GM19468 (cell line): ENCODE results near the gene KRT79.
"Not testable (repeated sequence)": the region's sequence is repeated elsewhere in the genome, so short reads cannot be mapped to it uniquely, and the experiment has no call there.

Experiments
- ATAC-seq: cut with Tn5 transposase; IDR thresholded peaks from one replicate; pipeline ENCODE4 v1.9.1; 2021; ENCODE audit warnings: mild to moderate bottlenecking, moderate library complexity, moderate number of reproducible peaks; ENCODE audit not compliant: unreplicated experiment; ENCODE audit errors: extremely low read depth

The KRT79 gene

DNA sequence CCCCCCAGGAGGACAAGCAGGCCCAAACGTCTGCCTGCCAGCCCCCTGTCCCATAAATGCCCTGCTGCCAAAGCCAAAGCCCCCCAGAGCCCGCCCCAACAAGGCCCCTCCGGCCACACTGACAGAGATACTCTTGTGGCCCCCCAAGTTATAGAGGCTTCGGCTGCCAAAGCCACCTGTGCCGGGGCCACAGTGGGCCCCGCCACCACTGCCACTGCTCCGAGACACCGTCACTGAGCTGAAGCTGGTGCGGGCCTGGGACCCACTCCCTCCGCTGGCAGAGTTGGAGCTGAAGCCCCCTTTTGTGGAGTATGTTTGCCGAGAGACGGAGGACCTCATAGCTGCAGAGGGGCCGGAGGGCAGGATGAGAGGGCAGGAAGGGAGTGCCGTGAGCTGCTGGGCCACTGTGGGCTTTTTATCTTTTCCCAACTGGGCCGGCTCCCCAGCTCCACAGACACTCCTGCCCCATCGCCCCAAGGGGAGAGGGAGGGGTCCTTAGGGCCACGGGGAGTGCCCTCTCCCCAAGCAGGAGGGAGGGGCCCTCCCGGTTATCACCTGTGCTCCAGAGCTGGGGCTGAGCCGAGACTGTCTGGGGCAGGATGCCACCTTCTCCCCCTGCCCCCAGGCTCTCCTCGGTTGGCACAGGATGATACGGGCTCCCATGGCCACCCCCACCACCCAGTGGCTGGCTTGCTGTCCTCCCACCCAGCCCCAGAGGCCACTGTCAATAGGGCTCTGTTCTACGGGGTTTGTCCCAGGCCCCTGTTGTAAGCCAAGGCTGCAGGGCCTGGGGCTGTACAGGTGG lies at the start of gene KRT79:
Gene KRT79 (minus strand): TSS at position 390 of the 805 bp plus-strand sequence. CDS start 51 bp downstream, at position 339.
- no peak for ATAC-seq

DNA sequence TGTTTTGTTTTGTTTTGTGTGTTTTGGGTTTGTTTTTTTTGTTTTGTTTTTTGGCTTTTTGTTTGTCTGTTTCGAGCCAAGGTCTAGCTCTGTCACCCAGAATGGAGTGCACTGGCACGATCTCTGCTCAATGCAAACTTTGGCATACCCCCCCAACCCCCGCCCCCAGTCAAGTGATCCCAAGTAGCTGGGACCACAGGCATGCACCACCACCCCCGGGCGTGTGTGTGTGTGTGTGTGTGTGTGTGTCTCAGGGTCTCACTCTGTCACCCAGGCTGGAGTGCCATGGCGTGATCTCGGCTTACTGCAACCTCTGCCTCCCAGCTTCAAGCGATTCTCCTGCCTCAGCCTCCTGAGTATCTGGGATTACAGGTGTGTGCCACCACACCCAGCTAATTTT lies 46.4 kb upstream of the KRT79 start:
- ATAC-seq: not testable (repeated sequence)

DNA sequence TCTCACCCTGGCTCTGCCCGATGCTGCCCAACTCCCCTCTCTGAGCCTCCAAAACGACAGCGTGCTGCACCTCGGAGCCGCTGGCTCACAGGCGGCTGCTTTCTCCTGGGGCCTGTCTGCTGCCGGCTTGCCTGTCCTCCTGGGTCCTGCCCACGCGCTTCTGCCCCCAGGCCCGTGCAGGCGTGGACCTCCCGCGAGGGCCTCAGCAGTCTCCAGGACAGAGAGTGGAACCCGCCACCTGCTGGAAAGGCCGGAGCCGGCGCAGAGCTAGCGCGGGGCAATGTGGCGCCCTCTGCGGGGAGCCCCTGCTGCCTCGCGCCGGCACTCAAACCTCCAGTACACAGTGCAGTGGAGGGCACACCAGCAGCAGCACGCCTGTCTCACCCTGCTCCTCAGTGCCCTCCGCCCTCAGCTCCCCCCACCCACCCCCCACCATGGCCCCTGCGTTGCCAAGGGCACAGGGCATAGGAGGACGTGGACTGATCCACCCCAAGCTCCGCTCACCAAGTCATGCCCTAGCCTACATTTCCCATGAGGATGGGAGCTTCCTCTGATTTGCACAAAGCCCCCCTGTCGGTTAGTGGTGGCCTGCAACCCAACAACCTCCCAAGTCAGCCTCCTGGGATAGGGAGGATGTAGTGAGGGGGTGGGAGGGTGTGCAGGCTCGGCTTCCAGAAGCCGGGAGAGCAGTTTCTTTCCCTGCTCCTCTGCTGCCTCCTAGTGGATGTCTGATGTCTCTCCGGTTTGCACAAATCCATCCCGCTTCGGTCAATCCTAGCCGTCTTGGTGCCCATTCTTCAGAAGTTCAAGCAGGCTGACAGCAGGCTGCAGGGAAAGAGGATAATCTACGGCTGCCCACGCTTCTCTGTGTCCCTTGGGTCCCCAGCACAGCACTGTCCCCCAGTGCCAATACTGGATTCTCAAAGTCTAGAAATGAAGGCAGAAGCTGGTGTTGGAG lies 45.6 kb upstream of the KRT79 start:
- no peak for ATAC-seq

DNA sequence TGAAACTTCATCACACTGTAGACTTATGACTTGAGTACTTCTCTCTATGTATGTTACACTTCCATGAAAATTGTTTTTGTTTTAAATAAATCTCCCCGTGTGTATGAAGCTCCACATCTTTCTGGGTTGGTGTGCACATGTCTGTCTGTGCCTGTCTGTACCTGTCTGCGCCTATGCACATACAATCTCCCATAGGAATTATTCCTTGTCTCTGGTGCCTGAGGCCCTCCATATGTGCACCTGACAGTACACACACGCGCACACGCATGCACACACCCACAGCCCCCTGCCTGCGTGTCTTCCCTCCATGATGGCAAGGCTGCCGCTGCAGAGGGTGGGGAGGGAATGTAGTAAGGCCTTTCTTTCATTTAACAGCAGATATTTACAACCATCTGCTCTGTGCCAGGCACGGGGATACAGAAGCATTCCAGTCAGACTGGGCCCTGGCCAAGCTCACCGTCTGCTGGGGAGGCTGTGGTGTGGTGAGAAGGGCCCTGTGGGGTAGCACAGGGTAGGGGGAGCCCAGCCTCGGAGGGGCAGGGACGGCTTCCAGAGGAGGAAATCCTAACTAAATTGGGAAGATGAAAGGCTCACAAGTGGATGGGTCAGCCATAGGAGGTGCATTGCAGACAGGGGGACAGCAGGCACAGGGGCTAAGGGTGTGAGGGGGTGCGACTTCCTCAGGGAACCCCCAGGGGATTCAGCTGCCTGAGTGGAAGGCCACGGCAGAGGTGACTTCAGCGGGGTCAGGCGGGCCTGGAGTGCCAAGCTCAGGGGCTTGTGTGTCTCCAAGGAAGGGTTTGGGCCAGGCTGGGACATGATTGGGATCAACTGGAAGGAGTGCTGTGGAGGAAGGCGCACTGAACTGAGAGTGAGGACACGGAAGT lies 44.6 kb upstream of the KRT79 start:
- ATAC-seq: no peak

DNA sequence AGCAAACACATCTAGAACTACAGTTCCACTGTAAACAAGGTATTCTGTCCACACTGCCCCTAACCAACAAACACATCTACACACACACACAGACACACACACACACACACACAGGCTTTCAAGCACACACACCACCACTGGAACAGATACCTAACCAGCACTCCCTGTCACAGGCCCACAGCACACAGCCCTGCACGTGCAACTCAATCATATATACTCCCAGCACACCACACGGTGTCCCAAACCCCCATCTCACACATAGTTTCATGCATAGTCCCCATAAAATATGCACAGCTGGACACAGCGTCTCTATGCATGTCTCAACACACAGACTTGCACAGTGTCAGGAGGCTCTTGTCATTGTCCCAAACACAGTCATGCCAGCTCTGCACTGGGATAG lies 43.1 kb upstream of the KRT79 start:
- ATAC-seq: no peak

DNA sequence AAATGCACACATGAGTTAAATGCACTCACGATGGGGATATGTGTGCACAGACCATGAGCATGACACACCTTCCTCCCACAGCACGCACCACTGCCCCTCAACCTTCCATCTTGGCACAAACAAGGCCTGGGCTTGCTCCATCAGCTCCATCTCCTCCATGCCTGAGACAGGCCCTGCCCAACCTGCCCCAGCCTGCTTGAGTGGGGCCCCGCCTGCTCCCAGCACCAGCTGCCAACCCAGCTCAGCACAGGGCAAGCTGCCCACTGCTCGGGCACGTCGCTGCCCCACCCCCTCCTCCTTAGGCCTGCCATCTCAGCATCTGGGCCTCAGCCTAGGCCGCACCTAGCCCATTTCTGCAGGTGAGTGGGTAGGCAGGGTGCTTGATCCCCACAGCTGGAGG lies 42.3 kb upstream of the KRT79 start:
- no peak for ATAC-seq

DNA sequence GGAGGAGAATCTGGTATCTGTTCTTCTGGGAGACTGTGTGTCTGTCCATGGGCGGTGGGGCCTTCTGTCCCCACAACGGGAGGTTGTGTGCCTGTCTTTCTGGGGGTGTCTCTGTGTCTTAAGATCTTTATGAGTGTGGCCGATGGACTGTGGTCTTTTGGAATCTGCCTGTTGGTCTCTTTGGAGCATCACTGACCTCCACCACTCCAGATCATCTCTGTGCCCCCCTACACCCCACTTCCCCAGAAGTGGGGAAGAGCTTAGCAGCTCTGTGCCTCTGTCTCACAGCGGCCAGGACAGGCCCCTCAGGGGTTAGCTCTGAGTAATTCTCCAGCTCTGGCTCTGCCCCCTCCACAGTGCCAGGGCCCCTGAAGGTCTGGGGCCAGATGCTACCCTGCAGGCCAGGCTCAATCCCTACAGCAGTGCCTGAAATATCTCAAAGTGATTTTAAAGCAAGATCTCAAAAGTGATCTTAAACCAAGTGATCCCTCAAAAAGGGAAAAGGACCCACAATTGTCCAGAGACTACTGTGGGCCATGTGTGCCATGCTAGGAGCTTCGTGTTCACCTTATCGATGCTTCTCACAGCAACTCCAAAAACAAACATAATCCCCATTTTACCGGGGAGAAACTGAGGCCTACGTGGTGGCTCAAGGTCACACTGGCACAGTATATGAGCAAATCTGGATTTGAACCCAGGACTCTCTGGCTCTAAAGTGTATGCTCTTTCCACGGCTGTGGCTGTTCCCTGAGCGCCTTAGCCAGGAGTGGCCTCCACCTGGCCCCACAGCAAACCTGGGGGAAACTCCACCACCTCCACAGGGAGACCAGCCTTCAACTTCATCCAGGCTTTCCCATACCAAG lies 40.7 kb upstream of the KRT79 start:
- ATAC-seq: no peak

DNA sequence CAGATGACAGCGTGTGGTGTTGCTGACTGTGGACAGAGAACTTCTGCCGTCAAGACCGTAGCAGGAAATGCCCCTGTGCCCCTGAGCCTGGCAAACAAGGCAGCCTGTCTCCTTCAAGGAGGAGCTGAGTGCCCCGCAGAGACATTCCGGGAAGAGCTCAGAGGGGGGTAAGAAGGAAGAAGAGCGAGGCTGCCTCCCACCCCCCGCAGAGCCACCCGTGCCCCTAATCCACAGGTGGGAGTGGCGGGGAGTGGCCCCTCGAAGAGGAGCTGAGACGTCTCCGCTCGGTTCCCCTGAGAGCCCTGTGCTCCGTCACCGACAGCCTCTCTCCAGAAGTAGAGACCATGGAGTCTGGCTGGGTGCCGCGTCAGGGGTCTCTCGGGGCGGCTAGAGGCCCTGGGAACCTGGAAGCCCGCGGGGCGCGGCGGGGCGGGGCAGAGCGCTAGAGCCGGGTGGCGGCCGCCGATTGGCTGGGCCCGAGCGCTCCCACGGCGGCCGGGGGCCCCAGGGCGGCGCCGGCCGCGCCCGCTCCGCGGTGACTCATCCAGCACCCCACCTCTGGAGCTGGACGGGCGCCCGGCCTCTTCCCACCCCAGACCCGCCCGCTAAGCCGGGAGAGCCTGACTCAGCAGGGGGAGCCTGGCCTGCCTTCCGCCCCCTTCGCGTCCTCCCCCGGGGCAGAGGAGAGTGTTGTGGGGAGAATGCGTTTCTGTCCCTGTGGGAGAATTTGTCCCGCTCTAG lies 39.9 kb upstream of the KRT79 start:
- no peak for ATAC-seq

DNA sequence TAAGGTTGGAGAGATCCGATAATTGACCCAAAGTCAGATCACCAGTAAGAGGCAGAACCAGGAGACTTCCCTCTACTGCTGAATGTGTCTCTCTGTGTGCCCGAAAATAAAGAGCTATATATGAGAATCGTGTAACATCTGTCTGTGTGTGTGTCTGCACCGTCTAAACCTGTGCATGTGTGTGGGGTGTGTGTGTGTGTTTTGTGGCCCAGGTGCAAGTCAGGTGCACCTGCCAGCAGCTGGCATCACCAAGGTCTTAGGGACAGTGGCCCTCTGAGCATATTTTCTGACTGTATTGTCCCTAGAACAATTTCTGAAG lies 39.4 kb upstream of the KRT79 start:
- no peak for ATAC-seq

DNA sequence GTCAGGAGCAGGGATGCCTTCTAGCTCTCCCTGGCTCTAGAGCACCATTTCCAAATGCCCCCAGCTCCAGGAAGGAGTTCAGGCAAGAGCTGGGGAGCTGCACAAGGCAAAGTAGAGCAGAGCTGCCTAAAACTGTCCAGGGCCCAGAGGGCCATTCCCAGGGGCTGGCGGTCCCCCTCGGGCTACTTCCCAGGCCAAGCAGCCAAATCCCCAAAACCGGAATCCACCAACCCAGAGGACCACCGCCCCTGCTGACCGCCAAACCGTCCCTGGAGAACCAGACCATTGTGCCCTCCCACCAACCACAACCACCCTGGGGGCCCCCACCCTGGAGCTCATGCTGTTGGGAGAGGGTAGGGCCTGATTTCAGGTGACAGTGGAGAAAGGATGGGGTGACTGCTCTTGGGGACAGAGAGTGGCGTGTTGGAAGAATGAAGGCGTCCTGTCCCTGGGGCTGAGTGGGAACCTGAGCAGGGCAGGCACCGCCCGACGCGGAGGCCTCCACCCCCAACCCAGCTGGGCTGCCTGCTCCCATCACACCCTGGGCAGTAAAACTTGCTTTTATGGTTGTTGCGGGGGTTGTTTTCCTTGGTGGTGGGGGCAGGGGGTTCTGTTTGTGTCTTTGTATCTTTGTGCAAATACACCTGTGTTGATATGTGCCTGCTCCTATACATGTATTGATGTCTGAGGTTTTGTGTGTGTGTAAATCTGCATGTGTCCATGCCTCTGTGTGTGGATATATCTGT lies 38.7 kb upstream of the KRT79 start:
- no peak for ATAC-seq

DNA sequence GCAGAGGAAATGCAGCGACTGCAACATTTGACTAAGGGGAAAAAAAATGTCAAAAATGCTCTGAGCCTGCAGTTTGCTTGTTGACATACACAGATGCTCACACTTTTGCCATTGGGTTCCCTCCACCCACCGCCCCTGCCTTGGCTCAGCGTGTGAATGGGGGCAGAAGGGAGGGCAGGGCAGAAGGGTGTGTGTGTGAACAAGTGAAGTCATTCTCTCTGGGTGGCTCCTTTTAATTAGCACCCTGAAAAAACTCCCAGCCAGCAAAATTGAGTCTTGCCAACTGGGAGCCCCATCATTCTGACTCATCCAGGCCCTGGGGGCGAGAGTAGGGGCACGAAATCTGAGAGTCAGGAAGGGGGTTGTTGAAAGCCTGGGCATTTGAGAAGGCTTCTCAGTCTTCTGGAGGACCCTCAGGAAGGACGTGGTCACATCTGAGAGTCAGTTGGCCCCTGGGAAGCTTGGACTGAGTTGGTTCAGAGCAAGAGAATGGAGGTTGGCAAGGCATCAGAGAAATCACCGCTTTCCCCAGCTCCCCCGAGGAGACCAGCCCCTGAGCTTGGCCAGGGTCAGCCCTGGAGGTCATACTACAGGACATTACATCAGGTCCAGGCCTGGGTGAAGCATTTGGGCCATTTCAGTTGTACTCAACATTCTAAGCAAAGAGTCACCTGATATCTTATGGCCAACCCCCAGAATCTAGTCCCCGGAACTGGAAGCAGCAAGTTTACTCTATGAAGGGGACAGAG lies 37.4 kb upstream of the KRT79 start:
- ATAC-seq: no peak

DNA sequence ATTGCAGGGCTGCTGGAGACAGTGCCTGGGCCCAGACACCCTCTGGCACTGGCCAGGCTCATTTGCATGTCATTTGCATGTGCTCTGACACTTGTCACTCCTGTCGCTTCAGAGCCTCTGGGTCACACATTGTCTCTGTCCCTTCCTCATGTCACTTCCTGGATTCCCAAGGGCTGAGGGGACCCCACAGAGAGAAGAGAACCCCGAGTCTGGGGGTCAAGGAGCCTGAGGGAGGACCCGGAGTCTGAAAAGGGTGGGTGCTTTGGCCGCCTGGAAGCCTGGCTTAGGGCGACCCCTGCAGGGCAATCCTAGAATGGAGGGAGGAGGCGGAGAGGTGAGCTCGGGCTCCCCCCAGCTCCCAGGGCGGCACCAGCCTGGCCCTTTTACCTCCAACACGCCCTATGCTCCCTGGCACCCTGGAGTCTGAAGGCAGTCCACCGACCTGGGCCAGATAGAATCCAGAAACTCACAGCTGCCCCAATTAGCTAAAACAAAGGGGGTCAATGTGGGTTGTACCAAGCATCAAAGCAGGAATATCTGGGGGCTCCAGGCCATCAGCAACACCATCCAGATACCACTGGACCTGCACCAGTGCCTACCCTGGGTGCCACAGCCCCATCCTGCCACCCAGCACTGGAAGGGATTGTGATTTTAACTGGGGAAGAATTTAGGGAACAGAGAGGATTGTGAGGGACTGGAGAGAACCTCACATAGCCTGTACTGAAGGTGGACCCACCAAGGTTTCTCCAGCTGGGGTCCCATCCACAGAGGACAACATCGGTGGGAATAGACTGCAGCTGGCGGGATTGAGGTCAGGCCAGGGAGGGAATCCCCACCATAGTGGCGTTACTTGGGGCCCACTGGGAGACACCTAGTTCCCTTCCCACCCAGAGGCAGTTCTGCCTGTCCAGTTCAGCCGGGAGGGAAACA lies 36.5 kb upstream of the KRT79 start:
- no peak for ATAC-seq

DNA sequence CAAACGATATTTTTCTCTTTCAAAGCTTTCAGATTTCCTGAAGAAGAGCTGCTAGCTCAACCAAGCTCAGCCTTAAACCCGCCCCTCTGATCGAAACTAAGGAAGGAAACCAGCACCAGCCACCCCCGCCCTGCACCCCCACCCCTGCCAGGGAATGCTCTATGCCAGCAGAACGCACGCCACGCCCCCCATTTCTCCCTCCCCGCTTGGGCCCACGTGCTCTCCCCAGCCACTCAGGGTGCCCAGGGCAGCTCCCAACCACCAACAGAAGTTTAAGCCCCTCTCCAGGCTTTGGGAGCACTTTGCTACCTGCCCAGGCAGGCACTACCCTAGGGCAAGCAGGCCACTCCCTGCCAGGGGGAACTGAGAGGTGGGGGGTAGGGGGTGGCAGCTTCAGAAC lies 33.5 kb upstream of the KRT79 start:
- no peak for ATAC-seq

DNA sequence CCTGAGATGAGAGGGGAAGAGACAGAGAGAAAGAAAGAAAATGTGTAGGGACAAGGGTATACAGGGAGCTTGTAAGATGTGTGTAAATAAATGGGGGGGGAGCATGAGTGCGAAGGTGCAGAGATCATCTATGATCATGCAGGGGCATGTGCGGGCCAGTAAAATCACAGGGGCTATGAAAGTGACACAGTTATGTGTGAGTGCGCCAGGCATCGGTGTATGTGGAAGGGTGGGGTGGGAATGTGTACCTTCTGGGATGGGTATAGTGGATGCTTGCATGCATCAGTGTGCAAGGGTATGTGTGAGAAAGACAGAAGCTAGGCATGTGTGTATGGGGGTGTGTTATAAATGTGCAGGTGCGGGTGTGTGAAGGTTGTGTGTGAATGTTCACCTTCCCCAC lies 33.0 kb upstream of the KRT79 start:
- ATAC-seq: no peak

DNA sequence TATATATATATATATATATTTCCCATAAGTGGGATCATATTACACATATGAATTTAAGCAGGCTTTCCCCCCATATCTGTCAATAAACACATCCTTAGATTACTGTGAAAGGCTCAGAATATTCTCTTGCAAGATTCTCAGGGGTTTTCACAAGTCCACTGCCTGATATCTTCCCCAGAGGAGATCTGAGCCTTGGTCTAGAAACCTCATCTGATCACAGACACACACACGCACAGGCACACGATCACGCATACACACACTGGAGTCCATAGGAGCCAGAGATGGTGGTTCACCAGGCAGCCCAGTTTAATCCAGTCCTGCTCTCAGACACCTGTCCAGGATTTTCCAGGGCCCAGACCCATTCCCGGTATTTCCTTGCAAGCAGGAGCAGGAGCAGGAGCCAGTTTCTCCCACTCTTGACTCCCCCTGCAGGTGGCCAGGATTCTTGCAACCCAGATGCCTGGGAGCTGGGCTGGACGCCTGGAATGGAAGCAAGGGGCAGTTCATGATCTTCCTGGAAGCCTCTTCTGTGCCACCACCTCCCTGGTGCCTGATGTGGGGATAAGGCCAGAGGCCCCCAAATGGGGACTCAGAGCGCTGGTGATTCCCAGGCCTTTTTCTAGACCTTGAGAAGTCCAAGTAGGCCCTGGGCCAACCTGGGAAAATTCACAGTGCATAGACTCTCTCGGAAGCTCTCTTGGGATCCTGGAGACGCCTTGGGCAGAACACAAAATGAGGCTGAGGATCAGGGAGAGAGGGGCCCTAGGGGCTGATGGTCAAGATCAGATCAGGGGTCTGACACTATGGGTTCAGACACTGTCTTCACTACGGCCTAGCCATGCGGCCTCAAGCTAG lies 31.2 kb upstream of the KRT79 start:
- no peak for ATAC-seq

DNA sequence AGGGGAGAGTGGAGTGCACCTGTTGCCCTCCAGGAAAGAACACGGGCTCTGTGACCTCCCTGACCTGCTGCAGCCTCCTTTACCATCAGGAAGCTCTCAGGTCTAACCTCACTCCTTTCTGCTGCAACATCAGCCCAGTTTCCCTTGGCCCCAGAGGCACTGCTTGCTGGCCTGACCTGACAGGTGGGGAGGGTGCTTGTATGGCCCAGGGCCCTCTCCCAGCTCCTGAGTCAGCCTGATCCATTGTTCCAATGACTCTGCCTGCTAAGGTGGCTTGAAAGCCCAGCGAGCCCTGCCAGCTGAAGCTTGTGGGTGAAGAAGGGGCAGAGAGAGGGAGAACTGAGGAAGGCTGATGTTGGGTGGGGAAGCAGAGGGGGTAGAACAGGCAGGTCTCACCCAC lies 27.9 kb upstream of the KRT79 start:
- no peak for ATAC-seq
